NCI-H1694 (cell line): ENCODE data around the gene ZDHHC14.

Source experiments
- DNase-seq: peaks from one replicate; lab custom pipeline; 2025; lab: John Stamatoyannopoulos, UW

ZDHHC14 gene

GRCh38 chr6:157647261-157647915, 266.4 kb downstream of the ZDHHC14 start:
- no peak for DNase-seq

GRCh38 chr6:157648561-157648960, 267.6 kb downstream of the ZDHHC14 start:
- DNase-seq, result no peak

DNA sequence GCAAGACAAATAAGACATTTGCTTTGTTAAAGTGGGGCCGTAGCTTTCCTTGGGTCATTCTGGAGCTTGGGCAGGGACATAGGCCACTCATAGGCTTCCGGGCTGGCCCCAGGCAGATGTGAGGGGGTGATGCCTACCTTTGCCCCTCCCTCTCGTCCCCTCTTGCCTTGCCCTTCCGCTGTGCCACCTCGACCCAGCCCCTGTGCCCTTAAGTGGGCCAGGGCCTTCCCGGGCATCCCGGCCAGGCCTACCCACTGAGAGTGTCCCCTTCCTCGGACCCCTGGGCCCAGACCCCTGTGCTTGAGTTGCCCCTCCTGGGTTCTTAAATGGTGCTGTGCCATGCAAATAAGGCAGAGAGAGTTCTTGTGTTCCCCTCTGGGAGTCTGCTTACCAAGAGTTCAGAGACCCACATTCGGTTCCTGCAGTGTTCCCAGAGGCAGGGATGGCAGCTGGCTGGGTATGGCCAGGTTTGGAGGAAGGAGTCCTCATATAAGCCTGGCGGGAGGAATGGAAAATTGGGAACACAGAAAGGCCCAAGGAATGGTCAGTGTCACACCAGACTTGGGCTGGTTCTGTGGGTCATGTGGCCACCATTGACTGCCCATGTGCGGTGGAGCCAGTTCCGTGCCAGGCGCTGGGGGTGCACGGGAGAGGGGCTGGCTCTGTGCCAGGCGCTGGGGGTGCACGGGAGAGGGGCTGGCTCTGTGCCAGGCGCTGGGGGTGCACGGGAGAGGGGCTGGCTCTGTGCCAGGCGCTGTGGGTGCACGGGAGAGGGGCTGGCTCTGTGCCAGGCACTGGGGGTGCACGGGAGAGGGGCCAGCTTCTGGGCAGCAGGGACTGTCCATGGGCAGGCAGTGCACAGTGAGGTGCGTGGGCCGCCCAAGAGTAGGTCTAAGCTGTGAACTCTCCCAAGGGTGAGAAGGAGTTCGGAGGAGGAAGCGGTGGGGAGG, 268.6 kb downstream of the ZDHHC14 start:
- peak; percentile 21 for DNase-seq

DNA sequence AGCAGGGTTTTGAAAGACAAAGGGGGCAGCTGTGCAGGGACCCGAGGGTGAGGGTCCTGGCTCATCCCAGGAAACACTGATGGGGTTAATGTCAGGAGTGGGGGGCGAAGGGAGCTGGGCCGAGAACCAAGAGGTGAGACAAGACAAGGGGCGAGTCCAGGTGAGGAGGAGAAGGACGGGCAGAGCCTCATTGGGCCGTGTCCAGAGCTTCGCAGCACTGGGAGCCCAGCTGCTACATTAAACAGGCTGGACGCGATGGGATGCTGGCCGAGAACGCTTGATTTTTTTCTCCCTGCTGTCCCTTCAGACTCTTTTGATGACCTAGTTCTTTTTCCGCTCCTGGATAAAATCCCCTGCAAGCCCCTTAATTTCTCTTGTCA, 269.3 kb downstream of the ZDHHC14 start:
- no peak for DNase-seq

DNA sequence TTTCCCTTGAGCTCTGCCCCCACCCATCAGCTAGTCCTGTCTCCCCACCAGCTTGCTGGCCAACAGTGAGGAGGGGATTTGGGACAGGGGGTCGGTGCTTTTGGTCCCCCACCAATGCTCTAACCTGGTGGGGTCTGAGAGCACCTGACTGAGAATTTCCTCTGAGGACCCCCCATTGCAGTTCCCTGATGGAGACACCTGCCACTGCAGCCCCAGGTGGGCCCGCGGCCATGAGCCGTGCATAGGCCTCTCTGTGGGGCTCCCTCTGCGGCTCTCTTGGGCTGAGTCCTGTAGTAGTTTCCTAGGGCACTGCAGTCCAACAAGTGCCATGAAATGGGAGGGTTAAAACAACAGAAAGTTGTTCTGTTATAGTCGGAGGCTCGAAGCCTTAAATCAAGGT, 269.8 kb downstream of the ZDHHC14 start:
- DNase-seq, result no peak

DNA sequence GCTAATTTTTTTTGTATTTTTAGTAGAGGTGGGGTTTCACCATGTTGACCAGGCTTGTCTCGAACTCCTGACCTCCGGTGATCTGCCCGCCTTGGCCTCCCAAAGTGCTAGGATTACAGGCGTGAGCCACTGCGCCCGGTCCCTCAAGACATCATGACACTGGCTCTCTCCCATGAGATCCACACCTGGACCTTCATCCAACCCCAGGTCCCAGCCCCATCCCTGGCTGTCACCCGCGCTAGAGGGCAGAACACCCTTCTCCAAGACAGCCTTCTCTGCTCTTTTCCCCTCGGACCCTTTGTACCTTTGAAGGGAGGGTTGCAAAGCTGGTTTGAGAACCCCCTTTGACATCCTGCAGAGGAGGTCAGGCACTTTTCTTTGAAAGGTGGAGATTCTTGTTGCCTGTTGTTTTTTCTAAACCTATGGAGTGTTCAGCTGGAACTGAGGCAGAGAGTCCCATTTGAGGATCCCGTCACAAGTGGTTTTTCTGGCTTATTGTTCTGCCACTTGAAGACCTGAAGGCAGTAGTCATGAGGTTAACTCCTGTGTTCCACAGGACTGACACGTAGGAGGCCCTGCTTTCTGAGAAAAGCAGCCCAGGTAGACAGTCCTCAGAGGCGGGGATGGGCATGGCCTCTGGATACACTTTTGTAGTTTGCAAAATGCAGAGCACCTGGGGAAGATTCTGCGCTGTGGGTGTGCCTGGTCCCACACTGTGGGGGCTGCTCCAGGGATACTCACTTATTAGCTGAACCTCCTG, 270.9 kb downstream of the ZDHHC14 start:
- no peak for DNase-seq

GRCh38 chr6:157652601-157653363, 271.8 kb downstream of the ZDHHC14 start:
- no peak for DNase-seq

DNA sequence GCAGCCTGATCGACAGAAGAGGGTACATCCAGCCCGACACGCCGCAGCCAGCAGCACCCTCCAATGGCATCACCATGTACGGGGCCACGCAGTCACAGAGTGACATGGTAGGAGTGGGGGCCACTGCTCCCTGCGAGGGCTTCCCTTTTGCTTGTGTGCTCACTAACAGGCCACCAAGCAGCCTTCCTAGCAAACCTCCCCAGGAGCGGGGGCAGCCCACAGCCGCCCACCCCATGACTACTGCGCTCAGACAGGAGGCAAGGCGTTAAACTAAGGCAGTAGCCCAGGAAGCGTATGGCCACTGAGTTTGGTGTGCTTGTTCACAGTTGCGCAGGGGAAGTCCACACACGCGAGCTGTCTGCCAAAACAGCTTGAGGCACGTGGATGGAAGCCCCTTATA, 272.5 kb downstream of the ZDHHC14 start:
- no peak for DNase-seq

DNA sequence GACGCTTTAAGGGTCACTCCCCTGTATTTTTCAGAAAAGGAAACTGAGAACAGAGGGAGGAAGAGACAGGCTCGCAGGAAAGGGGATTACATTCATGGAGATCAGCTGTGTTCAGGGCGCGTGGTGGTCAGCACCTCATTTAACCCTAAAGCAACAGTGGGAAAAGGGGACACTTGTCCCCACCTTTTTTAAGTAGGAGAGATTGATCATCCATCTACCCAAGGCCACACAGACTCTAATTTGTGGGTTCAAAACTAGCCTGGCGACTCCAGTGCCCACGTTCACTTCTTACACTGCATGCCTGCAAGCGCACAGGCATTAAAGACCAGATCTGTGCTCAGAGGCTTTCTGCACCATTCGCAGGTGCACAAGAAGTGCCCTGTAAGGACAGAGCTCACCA, 274.1 kb downstream of the ZDHHC14 start:
- DNase-seq, result no peak

DNA sequence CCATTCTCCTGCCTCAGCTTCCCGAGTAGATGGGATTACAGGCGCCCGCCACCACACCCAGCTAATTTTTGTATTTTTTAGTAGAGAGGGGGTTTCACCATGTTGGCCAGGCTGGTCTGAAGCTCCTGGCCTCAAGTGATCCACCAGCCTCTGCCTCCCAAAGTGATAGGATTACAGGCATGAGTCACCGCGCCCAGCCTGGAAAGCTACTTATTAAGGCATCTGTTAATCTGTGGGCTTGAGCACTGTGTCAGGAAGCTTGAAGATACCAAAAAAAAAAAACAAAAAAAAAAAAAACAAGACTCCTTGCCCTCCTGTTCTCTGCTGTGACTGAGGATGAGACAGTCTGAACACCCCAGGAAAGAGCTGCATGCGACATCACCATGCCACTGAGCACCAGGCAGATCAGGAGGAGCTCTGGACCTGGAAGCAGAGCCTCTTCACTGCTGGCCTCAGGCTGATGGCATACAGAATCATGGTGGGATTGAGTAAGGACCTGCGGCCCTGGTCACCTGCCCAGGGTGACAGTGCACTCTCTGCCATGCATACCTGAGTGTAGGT, 275.5 kb downstream of the ZDHHC14 start:
- DNase-seq, result no peak

DNA sequence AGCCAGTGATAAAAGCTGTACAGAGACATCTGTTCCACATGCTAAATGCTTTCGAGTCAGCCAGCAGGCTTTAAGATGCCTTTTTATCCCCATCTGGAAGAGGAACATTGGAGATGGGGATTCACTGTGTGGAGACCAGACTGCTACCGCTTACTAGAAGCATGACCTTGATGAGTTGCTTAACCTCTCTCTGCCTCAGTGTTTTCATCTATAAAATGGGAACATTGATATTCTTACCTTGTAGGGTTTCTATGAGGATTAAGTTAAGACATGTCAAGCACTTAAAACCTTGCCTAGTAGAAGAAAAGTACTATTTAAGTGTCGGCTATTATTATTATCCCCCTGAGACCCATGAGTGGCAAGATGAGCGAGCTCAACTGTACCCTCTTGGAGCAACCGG, 276.8 kb downstream of the ZDHHC14 start:
- no peak for DNase-seq

DNA sequence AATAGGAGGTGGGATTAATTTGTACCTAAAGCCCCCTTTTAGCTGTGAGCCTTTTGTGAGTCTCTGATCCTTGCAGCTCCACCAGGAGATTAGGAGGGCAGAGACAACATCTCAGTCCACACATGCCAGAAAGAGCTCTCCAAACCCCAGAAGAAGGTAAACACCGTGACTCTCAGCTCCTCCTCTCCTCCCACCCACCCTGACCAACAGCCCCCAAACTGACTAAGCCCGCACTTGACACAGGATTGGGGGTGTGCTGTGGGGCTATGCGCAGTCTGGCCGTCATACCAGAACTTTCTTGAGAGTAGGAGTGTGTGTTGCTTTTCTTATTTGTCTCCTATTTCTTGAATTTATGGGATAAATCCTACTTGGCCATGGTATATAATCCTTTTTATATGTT, 277.3 kb downstream of the ZDHHC14 start:
- no peak for DNase-seq

GRCh38 chr6:157659536-157660271, 278.7 kb downstream of the ZDHHC14 start:
- no peak for DNase-seq

DNA sequence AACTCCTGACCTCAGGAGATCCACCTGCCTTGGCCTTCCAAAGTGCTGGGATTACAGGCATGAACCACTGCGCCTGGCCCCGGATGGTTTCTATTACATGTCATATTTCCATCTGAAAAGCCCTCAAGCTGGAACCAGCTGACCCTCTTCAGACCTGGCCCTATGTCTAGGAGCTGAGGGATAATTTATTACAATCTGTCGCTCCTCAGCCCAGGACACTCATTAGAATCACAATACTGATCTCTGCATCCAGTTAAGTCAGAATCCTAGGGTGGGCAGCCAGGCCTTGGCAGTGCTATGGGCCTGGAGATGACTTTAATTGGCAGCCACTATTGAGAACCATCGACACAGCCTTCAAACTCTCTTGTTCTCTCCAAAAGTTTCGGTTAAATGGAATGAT, 279.4 kb downstream of the ZDHHC14 start:
- no peak for DNase-seq

DNA sequence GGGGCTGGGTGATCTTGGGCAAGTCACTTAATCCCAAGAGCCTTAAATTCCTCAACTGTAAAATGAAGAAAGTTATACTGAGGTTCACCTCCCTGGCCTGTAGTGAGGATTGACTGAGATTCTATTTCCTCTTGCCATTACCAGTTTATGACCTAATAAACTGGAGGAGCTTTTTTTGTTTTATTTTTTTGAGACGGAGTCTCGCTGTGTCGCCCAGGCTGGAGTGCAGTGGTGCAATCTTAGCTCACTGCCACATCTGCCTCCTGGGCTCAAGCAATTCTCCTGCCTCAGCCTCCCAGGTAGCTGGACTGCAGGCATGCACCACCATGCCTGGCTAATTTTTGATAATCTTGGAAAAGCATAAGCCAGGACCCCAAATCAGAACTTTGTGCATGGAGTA, 280.7 kb downstream of the ZDHHC14 start:
- no peak for DNase-seq

DNA sequence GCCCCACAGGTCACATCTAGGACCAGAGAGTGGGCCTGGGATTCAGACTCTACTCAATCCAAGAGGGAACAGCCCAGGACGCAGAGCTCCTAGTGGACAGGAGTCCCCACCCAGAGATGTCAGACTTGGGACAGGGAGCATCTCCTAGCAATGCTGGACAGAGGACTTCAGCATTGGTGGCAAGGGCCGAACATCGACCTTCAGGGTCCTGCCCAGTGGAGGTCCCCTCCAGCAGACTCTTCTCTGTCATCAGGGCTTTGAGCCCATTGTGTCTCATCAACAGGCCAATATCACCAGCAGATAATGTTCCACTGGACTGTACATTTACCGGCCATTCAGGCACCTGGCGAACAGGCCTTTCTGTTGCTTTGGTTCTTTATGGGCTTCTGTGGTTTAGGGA, 282.3 kb downstream of the ZDHHC14 start:
- DNase-seq, result no peak

DNA sequence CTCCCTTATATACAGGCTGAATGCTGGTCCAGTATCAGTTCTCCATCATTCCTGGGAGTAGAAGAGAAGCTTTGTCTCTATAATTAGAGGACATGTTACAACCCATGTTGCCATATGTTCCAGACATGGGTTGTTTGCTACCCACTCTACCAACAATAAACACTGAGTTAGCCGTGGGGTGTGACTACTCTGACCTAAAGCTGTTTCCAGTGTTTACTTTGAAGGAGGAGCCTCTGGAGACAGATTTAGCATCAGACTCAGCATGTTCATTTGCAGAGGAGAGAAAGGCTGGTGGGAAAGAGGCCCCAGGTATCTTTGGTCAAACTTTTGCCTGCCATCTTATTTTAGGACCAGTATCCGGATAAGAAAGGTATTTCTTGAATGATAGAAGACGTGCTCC, 284.2 kb downstream of the ZDHHC14 start:
- peak; percentile 27 for DNase-seq

- DNase-seq, result no peak
Measured at GRCh38 chr6:157666729-157667128, 285.7 kb downstream of the ZDHHC14 start.

DNA sequence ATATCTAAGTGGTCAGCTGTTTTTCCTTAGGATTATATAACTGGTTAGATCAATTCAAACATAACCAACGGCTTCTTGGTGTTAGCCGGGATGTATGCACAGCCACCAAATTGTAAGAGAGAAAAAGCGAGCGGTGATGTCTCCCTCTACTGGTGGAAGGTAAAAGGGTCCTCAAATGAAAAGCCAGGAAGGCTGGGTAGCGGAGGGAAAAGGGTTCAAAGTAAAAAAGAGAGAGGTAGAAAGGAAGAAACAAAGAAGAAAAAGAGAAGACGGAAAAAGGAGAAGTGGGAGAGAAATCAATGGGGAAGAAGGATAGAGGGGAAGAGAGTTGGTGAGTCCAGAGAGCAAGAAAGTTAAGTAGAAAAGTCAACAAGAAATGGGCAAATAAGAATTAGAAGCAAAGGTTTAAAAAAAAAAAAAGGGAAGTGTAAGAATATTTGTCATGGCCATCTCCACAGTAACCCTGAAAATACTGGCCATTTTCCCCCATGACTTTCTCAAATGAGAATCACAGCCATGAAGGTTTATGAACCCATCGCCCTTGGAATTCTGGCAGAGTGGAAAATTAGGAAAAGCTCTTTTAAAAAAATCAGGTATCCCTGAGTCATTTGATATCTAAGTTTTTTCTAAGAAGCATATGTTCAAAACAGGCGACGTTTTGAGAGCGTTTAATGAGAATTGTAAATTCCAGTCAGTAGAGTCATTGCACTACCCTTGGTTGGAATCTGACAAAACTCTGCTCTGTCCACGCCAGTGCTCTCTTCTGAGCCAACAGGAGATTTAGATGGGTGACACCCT, 286.4 kb downstream of the ZDHHC14 start:
- peak; percentile 67 for DNase-seq

- no peak for DNase-seq
Measured at GRCh38 chr6:157668009-157668401, 287.0 kb downstream of the ZDHHC14 start.
